ENCODE data around the gene MRPS11.
A peak's percentile ranks its signal among the peaks of the same experiment; 100 is the strongest.
"Not testable (repeated sequence)": the region's sequence is repeated elsewhere in the genome, so short reads cannot be mapped to it uniquely, and the experiment has no call there.

Gene MRPS11

GRCh38 chr15:88497109-88497765 lies 29.7 kb downstream of the MRPS11 start:
- no peak for DNase-seq

- peak; percentile 85 for DNase-seq
Observed at GRCh38 chr15:88498996-88499395, 31.5 kb downstream of the MRPS11 start.

- DNase-seq, result no peak
Observed at GRCh38 chr15:88504445-88504844, 36.9 kb downstream of the MRPS11 start.

- DNase-seq, result no peak
Observed at GRCh38 chr15:88505721-88506120, 38.2 kb downstream of the MRPS11 start.

- DNase-seq, result no peak
Observed at GRCh38 chr15:88506628-88507027, 39.1 kb downstream of the MRPS11 start.

GRCh38 chr15:88509321-88509720 lies 41.8 kb downstream of the MRPS11 start:
- no peak for DNase-seq

GRCh38 chr15:88509964-88510363 lies 42.5 kb downstream of the MRPS11 start:
- DNase-seq, result no peak

GRCh38 chr15:88511161-88511560 lies 43.7 kb downstream of the MRPS11 start:
- no peak for DNase-seq

GRCh38 chr15:88512078-88512477 lies 44.6 kb downstream of the MRPS11 start:
- DNase-seq, result peak; percentile 88

- DNase-seq, result no peak
Observed at GRCh38 chr15:88512601-88513000, 45.1 kb downstream of the MRPS11 start.

GRCh38 chr15:88513195-88513594 lies 45.7 kb downstream of the MRPS11 start:
- DNase-seq, result peak; percentile 47

GRCh38 chr15:88518903-88519302 lies 51.4 kb downstream of the MRPS11 start:
- no peak for DNase-seq

- not testable (repeated sequence) for DNase-seq
Observed at GRCh38 chr15:88524094-88524493, 56.6 kb downstream of the MRPS11 start.

GRCh38 chr15:88525418-88525817 lies 57.9 kb downstream of the MRPS11 start:
- no peak for DNase-seq

GRCh38 chr15:88526247-88526879 lies 58.9 kb downstream of the MRPS11 start:
- no peak for DNase-seq

GRCh38 chr15:88529021-88529630 lies 61.6 kb downstream of the MRPS11 start:
- DNase-seq, result peak; percentile 76
